Measurements from ENCODE around the gene SCN10A.

Gene SCN10A

GRCh38 chr3:38816026-38816425 is at the start of gene SCN10A:
Gene SCN10A (minus strand): TSS chr3:38816217. CDS start chr3:38794010, 22,207 bp downstream.
- DNase-seq = no peak

GRCh38 chr3:38853011-38853410 is 37.0 kb upstream of the SCN10A start:
- DNase-seq = no peak

GRCh38 chr3:38843898-38844297 is 27.9 kb upstream of the SCN10A start:
- DNase-seq = peak; percentile 42

GRCh38 chr3:38842266-38842965 is 26.4 kb upstream of the SCN10A start:
- no peak for DNase-seq

DNA sequence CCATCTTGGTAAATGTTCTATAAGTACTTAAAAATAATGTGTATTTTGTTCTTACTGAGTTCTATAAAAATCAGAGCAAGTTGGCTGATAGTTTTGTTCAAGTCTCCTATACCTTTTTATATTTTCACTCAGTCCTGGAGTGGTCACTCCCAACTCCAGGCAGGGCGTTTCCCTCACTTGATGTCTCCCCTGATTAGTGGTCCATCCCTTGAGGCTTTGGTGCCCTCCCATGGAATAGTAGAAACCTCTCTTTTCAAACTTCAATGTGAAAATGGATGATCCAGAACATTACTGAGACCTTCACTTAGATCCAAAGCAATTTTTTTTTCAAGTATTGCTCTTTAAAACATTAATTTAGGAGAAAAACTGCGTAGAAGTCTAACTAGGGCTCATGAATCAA is 25.0 kb upstream of the SCN10A start:
- DNase-seq = no peak

- no peak for DNase-seq
Observed at GRCh38 chr3:38837358-38837757, 21.3 kb upstream of the SCN10A start.

DNA sequence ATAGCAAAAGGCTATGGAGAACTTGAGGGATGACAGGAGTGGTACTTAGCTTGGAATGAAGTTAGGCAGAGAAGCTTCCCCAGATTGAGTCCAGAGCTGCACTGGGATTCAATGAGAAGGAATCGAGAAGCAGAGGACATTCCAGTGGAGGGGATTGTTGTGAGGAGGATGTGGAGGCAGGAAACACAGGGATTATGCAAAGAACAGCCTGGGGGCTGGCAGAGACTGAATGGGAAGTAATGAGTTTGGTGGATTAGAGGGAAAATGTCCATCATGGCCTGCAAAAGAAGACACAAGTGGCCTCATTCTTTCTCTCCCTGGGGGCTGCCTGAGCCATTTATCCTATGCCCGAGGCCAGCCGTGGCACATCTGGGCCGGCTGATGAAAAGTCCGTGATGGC is 20.5 kb upstream of the SCN10A start:
- DNase-seq = no peak

- no peak for DNase-seq
Observed at GRCh38 chr3:38835939-38836338, 19.9 kb upstream of the SCN10A start.

- DNase-seq = no peak
Observed at GRCh38 chr3:38834717-38835116, 18.7 kb upstream of the SCN10A start.

DNA sequence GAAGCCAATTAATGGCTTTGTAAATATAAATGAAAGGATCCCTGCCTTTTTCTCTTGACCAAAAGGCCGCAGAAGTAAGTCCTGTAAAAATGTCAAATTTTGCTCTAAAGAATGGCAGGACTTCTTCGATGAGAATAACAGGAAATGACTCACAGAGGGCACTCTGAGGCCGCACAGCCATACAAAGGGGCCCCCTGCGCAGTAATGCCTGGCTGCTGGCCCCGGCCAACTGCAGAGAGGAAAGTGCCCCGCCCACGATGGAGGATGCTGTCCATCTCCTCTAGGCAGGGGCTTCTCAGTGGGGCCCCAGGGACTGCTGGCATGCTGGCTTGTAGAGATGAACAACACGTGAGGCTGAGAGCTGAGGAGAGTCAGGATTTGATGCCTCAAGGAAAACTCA is 18.1 kb upstream of the SCN10A start:
- DNase-seq = no peak

- DNase-seq = no peak
Observed at GRCh38 chr3:38829404-38829803, 13.4 kb upstream of the SCN10A start.

DNA sequence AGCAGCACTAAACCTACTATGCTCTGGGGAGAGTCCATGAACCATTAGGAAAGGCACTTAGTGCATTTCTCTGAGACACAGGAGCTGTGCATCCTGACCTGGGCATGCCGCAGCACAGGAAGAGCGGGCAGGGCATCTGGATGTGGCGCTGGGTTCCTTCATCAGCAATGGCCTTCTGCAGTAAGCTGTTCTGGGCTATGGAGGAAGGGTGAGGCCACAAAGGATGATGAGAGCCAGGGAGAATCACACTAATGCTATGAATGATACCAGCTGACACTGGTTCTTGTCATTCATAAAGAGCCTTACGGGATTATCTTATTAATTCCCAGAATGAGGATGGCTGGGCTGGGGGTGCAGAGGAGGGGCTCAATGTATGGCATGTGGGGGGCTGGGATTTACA is 12.7 kb upstream of the SCN10A start:
- no peak for DNase-seq

DNA sequence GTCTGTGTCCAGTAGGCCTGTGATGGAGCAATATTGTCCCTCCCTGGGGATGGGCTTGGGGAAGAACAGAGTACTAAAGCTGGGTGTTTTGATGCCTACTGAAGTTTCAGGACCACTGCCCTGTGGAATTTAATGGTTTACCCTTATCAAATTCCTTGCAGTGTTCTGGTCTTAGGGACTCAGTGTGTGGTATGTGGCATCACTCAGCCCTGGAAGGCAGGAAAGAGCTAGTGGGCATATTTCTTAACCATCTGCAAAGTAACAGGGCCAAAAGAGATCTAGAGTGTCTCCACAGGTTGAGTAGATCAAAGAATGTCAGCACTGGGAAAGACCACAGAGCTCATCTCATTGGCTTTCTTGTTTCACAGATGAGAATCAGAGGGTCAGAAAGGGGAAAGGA is 11.8 kb upstream of the SCN10A start:
- DNase-seq = no peak

DNA sequence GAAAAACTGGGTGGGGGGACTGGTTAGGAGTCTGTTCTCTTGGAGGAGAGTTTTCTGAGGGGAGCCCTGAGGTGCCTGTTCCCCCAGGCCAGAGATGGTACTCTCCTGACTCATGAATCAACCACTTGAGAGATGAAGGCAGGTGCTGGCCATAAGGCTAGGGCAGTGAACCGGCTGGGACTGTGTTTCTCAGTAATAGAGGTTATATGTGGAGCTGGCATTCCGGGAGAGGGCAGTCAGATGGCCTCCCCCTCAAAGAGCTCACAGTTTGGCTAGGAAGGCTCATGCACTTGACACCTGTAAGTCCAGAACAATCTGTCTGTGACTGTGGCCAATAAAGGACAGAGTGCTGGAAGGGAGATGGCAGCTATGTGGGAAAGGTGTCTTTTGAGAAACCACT is 10.0 kb upstream of the SCN10A start:
- no peak for DNase-seq

DNA sequence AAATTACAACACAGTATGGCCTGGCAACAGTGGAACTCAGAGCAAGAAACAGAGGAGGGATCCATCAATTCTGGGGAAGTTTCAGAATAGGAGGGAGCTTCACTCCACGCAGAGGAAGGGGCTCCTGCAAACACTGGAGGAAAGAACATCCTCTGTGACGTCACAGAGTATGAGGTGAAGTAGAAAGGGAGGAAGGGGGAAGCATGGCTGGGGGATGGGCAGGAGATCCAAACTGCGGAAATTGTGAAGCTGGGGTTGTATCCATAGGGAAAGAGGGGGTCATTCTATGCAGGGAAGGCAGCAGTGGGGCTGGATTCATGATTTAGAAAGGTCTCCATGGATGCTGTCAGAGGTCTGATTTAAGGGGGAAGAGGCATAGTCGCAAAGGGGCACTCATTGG is 8.3 kb upstream of the SCN10A start:
- DNase-seq = no peak

GRCh38 chr3:38823722-38824121 is 7.7 kb upstream of the SCN10A start:
- no peak for DNase-seq

DNA sequence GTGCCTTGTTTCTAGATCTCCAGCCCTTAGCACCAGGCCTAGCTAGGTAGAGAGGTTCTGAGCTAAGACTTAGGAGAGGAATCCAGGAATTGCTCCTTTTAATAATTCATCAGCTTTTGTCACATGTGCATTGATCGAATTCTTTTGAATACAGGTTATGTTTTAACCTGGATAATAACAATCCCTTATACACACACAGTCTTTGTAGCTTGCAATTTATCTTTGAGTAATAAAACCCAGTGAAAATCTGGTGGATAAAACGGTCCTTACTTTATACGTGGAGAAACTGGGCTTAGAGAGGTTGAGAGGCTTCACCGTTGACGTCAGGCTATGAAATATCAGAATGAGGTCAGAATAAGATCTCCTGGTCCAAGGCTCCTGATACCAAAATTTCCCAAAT is 7.2 kb upstream of the SCN10A start:
- no peak for DNase-seq

DNA sequence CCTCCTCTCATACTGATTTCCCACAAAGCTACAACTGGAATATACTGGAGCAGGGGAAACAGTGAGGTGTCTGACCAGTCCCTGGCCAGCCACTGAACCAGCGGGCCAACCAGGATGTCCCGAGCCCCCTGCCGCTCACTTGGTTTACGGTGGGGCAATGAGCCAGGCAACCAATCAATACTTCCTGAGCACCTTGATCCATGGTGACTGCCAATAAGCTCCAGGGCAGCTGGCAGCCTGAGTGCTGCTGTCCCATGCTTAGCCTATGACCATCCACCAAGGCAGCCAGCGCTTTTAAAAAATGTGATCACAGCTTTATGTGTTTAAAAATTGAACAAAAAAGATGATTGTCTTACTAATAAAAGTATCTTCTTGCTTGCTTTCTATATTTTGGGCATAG is 4.2 kb downstream of the SCN10A start:
- DNase-seq = no peak

- DNase-seq = no peak
Observed at GRCh38 chr3:38805765-38806386, 10.1 kb downstream of the SCN10A start.

DNA sequence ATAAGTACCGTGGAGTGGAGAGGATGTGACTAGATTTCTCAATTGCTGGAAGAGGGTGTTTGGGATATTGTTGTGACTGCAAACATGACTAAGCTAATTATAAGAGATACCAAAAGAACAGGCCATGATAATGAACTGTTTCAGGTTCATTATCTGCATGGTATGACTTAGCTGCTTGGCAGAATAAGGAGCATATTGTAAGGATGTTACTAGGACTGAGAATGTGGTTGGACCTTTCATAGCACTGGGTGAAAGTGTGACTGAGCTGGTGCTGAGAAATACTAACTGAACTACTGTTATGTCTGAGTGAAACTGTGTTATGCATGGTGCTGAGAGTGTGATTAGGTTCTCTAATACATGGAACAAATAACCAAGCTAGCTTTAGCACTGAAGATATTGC is 11.0 kb downstream of the SCN10A start:
- no peak for DNase-seq

GRCh38 chr3:38800511-38800910 is 15.5 kb downstream of the SCN10A start:
- DNase-seq = no peak

GRCh38 chr3:38793721-38794120 is 22.3 kb downstream of the SCN10A start:
- DNase-seq = no peak

- no peak for DNase-seq
Observed at GRCh38 chr3:38792983-38793382, 23.0 kb downstream of the SCN10A start.

DNA sequence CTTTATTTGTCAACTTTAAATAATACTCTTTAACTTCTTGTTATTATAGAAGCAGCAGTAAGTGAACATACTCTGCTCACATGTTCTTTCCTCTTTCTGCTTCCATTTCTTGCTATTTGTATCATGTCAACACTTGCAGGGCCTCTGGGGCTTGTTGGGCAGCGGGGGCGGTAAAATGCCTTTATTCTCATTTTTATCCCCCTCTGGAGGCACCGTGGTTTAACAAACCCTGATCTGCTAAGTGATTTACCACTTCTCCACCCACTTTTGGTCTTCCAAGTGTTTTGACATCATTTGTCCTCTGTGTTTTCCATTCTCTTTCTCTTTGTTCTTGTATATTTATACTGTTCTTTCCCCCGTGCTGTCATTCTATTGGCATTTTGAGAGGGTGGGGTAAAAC is 33.9 kb downstream of the SCN10A start:
- no peak for DNase-seq

- DNase-seq = no peak
Observed at GRCh38 chr3:38773528-38773927, 42.5 kb downstream of the SCN10A start.
